GM21576 (cell line): ENCODE data around the gene SCP2D1.
"Not testable (repeated sequence)": the region's sequence is repeated elsewhere in the genome, so short reads cannot be mapped to it uniquely, and the experiment has no call there.

Experiments used
- ATAC-seq: cut with Tn5 transposase; IDR thresholded peaks from one replicate; pipeline ENCODE4 v1.9.1; 2021; ENCODE audit warnings: mild to moderate bottlenecking, moderate library complexity; ENCODE audit not compliant: unreplicated experiment

SCP2D1 gene

DNA sequence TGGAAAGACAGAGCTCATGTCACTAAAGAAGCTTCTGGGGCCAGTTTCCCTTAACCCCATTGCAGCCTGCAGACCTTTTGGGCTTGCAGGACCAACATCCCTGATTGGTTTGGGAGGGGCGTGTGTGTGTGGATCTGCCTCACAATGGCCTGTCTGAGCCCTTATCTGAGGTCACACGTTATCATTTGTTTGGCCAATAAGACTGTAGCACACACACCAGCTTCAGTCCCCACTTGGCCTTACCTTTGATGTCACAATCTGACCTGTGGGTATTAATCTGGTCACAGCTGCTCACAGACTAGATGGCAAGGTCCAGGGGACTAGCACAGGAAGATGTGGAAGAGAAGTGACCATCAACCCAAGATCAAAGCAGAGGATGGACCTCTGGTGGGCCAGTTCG lies at the start of gene SCP2D1:
SCP2D1 (plus strand) TSS at position 301 of the 400 bp plus-strand sequence; CDS start at position 334, 33 bp downstream.
- no peak for ATAC-seq

DNA sequence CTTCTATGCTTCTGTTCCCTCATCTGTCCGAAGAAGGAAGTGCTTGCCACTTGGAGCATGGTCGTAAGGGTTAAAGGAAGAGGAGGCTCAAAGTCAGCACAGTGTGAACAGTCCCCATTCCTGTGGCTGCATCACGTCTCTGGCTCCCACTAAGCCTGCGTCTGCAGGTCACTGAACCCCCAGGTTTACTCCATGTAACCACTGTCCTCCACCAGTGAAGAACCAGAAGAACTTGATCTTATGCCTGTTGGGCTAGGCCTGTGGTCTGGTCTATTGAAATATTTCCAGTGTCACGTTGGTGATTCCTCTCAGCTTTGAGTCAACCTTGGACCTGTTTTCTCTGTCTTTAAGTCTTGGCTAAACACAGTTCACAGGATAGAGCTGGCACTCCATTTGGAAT lies 45.9 kb upstream of the SCP2D1 start:
- ATAC-seq = no peak

DNA sequence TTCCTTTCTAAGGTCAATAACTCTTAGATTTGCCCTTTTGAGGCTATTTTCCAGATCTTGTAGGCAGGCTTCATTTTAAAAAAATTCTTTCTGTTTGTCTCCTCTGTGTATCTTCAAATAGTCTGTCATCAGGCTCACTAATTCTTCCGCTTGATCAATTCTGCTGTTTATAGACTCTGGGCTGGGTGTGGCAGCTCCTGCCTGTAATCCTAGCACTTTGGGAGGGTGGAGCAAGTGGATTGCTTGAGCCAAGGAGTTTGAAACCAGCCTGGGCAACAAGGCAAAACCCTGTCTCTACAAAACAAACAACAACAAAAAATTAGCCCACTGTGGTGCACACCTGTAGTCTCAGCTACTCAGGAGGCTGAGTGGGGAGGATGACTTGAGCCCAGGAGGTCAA lies 40.0 kb upstream of the SCP2D1 start:
- ATAC-seq = no peak

DNA sequence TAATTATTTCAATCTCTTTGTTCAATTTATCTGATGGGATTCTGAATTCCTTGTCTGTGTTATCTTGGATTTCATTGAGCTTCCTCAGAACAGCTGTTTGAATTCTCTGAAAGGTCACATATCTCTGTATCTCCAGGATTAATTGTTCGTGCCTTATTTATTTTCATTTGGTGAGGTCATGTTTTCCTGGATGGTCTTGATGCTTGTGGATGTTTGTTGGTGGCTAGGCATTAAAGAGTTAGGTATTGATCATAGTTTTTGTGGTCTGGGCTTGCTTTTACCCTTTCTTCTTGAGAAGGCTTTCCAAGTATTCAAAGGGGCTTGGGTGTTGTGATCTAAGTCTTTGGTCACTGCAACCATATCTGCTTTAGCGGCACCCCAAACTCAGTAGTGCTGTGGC lies 39.4 kb upstream of the SCP2D1 start:
- ATAC-seq = no peak

DNA sequence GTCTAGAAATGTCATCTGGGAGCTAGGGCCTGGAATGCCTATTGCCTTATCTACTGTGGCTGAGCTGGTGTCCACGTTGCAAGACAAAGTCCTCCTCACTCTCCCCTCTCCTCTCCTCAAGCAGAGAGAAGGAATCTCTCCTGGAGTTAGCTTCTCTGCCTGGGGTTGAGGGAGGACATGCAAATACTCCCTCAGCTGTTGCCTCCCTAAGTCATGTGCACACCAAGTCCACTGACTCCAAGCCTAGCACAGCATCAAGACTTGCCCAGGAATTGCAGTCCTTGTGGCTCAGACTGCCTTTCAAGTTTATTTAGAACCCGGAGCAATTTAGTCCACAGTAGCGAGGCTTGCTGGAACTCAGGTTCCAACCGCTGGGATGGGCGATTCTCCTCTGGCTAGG lies 38.0 kb upstream of the SCP2D1 start:
- ATAC-seq = no peak

DNA sequence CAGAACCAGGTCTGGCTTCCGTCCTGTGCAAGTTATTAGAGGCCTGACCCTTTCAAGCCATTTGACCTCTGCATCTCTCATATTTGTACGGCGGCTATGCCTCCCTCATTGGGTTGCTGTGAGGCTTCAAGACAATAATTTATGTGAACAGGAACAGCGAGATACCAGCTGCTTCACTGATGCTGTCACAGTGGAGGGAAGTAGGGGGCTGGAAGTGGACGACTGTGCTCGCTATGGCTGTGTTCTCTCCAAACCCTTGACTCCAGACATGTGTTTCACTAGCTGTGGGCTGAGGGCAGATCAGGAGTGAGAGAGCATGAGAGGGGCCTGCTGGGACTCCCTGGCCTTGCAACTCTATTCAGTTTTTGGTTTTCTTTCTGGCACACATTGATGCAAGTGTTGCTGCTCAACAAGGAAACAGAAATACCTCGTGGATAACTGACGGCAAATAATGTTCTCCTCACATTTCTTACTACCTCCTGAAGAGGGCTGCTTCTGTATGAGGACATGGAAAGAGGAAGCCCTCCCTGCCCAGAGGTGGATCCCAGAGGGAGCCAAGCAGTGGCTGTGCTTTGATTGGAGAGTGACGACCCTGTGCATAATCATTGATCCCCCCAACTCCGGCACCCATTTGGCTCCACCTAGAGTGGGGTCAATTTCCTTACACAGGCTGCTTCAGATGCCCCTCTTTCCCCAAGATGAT lies 34.7 kb upstream of the SCP2D1 start:
- ATAC-seq = no peak

DNA sequence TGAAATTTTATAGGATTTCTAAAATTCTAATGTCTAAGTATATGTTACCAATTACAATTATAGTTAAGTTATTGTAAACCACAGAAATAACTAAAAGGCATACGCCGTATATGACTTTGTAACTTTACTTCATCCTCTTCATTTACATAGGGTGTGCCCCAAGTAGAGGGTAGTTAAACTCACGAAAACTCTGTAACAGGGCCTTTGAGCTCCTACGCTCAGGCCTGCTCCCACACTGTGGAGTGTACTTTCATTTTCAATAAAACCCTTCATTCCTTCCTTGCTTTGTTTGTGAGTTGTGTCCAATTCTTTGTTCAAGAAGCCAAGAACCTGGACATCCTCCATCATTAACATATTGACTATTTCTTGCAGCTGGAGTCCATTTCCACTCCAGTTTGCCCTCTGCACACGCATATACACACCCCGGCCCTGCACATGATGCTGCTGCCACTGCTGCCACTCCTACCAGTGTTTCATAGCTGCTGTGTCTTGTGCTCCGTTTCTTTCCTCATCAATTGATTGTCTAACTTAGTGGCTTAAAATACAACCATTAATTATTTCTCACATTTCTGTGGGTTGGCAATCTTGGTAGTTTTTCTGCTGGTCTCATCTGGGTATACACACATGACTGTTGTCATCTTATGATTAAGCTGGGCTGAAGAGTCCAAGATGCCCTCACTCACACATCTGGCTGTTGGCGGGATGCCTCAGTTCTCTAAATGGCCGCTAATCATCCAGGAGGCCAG lies 33.0 kb upstream of the SCP2D1 start:
- ATAC-seq = no peak

DNA sequence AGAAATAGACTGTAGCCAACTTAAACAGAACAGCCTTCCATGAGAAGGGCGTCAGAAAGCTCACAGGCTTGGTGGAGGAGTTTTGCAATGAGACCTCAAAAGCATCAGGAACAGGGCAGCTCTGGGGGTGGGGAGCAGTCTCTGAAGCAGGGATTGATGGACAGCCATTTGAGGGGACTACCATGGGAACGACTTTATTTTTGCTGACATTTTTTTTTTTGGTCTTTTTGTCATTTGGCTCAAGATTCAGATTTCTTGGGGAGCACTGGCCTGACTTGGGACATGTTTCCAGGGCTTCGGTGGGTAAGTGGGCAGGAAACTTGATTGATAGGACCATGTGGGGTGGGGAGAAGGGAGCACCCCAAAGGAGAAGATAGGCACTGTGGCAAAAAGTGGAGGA lies 32.1 kb upstream of the SCP2D1 start:
- ATAC-seq = no peak

DNA sequence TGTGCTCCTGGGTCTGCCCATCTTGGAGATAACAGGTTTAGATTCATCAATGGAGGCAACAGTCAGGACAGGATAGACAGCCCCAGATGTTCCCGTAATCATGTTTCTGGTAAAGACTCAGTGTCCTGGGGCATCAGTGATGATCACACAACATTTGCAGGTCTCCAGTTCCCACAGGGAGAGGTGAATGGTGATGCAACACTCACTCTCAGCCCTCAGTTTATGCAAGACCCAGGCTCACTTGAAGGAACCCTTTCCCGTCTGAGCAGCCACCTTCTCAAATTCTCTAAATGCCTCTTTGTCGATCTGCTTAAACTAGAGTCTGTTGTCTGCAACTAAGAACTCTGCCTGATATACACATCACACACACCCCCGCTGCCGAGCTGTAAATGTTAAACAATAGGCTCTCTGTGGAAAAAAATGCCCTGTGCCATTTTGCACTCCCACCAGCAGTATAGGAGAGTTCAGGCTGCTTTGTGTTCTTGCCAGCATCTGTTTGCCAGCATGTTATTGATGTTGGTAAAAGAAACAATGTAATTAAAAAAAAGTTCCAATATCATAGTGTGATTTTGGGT lies 30.1 kb upstream of the SCP2D1 start:
- ATAC-seq = no peak

DNA sequence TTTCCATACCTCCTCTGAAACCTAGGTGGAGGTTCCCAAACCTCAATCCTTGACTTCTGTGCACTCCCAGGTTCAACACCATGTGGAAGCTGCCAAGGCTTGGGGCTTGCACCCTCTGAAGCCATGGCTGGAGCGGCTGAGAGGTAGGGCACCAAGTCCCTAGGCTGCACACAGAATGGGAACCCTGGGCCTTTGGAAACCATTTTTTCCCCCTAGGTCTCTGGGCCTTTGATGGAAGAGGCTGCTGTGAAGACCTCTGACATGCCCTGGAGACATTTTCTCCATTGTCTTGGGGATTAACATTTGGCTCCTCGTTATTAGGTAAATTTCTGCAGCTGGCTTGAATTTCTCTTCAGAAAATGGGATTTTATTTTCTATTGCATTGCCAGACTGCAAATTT lies 26.5 kb upstream of the SCP2D1 start:
- not testable (repeated sequence) for ATAC-seq

DNA sequence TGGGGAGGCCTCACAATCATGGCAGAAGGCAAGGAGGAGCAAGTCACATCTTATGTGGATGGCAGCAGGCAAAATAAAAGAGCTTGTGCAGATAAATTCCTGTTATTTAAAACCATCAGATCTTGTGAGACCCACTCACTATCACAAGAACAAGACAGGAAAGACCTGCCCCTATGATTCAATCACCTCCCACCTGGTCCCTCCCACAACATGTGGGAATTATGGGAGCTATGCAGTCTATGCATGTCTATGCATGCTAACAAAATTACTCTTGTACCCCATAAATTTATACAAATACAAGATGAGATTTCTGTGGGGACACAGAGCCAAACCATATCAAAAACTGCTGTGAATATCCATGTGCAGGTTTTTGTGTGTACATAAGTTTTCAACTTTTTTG lies 25.6 kb upstream of the SCP2D1 start:
- ATAC-seq = no peak

DNA sequence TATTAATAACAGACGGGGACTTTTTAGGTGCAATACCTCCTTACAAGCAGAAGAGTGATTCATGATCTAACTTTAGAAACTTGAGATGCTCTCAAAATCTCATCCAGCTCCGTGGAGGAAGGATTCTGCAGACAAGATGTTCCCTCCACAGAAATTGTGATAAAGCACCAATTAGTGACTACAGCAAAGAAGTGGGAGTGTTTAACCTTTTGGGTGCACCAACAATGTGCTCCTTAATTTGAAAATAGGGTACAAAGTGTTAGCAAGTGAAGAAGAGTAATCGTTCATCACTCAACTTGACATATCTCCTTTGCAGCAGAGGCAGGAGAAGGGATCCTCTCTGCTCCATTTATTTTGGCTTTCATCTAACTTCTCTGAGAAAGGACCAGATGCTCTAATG lies 22.8 kb upstream of the SCP2D1 start:
- no peak for ATAC-seq

DNA sequence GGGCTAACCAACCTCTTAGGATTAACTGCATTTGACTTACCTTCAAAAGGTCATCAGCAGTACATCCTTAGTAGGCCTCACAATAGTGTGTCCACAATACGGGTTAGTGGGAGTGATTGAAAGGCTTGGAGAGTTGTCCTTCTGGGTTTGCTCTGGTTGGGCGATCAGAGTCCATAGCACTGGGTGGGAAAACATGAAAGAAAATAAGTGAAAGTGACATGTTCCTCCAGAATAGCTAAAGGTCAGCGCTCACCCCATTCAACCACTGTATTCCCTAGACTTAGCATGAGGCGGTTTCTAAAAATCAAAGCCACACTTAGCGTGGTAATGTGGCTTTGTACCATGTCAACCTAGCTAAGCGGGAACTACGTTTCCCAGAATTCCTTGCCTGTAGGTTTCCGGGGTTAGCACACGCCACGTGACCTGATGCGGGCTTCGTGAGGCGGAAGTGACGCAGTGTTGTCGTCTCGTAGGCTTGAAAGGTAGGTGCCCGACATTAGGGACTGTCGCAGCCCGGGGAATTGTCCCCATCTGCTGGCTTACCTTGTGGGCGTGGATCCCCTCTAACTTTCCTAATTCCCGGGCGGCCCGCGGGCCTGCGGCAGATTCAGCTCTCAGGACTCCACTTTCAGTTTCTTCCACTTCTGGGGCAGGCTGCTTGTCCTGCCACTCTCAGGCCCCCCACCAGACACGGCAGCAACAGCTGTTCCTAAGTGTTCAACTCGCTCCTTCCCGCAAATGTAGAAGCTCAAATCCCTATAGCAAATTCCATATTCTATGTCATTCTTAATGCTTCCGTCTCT lies 19.8 kb upstream of the SCP2D1 start:
- peak; percentile 99 for ATAC-seq

DNA sequence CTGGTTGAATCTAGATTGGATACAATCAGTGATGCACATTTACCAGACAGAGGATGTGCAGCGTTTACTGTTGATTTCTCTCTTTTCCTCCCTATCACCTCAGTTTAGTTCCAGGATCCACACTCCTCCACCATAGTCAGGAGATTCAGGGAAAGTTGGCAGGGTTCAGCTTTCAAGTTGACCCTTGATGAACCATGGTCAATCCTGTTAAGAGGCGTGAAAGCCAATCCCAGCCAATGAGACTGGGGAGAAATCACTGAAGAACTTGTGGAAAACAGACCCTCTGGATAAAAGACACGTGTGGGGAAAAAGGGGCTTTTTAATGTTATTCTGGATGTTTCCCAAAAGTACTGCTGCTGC lies 19.2 kb upstream of the SCP2D1 start:
- no peak for ATAC-seq

DNA sequence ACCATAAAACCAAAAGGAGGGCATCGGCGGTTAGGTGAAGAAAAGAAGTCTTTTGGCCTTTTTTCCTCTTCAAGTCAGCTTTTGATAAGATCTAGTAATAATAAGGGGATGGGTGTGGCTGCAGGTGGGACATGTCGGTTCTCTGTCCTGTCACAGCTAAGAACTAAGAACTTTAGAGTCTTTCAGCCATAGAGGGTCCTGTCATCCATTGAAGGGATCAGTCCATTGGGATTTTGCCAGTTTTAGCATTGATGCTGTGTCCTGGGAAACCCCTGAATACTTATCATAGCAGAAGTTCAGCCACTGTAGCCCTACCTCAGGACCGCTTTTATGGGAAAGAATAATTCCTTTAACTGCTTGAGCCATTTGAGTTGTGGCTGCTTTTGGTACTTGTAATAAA lies 18.2 kb upstream of the SCP2D1 start:
- ATAC-seq = no peak

DNA sequence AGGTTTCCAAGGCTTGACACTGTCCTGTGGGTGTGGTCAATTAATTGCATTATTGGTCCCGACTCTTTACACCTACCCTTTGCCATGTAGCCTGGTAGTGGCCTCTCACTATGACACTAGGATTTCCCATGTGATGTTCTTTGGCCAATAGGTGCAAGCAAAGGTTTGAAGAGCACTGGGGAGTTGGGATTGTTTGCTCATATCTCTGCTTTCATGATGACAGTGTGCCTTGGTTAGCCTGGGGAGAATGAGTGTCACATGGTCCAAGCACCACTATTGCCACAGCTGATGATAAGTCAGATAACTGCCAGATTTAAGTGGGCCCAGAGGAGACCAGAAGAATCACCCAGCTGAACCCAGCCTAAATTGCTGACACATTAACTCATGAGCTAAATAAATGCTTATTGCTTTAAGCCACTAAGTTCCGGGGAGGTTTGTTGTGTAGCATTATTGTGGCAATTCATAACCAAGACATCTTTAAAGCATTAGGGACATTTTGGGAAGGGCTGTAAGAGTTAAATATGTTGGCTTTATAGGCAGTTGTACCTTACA lies 17.2 kb upstream of the SCP2D1 start:
- no peak for ATAC-seq

DNA sequence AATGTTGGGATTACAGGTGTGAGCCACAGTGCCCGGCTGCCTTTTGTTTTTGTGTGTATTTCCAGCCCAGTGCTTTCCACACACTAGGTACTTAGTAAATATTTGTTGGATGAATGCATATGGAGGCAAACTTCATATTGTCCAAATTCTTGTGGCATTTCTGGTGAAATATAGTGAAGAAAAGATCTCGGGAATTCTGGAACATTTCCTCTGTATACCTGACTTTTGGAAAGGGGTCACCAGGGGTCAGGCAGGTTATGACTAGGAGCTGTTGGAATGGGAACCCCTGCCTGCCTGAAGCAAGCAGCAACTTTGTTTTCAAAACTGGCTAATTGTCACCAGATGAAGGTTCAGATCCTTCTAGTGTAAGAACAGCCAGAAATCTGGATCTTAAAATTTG lies 12.1 kb upstream of the SCP2D1 start:
- ATAC-seq = no peak

DNA sequence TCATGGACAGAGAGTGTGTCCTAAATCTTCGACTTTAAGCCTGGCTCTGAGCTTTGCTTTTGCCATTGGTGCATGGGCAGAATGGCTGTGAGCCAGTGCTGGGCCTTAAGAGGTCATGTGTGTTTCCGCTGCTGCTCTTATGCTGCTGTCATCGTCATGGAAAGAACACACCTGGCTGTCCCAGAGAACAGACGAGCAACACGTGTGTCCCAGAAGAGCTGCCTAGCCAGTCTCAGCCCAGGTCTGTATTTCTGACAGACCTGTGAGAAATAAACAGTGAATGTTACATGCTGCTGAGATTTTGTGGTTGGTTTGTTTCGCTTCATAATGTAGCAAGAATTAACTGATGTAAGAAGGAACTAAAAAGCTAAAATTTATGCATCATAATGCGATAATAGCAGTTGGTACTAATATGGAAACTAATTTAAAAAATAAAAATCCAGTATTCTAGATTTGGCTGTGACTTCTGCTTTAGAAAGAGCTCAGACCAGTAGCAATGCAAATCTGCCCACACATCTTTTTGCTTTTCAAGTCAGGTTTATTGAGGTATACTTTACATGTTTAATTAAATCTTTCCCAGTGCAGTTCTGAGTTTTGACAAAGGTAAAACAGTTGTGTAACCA lies 11.5 kb upstream of the SCP2D1 start:
- peak; percentile 75 for ATAC-seq

DNA sequence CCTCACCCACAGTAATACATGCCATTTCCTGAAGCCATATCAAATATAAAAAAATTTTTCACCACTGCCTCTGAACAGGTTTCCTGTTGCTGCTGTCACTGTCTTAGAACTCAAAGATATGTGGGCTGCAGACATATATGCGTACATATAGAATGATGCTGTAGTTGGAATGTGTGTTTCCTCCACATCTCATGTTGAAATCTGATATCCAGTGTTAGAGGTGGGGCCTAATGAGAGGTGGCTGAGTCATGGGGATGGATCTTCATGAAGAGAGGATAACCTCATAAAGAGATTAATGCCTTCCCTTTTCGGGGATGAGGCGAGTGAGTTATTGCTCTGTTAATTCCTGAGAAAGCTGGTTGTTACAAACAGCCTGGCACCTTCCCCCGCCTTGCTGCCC lies 7.7 kb upstream of the SCP2D1 start:
- no peak for ATAC-seq

DNA sequence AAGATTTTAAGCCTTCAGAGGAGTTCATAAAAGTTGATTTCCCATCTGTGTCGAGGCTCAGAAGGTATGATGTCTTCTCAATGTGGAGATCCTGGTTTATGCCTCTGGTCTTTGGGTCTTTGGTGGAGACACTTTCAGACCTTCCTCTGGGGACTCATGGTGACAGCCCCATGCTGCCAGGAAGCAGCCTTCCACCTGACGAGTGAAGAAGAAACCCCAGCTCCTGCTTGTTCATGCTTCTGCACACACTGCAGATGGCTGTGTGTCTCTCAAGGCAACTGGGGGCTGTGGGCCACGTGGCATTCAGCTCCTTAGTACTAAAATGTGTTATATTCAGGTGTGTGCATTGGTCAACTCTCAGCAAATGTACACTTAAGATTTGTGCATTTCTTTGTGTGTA lies 4.9 kb upstream of the SCP2D1 start:
- no peak for ATAC-seq

DNA sequence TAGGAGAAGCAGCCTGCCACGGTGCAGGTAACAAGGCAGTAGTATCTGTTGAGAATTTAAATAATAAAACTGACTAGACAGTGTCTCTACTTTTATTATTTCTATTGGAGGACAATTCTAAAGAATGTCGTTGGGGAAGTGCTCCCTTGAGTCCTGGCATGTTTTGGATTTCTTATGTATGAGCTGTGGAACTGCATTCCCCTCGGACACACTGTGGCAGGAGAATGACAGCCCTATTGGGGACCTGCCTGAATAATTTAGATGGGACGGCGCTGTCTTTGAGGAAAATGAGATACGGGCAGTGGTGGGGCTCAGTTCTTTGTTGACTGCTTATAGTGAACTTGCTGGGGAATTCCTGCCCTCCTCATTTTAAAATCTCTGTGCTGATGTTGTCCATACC lies 2.4 kb upstream of the SCP2D1 start:
- ATAC-seq = no peak
